ENCODE measurements around the gene GTF2H1. TPM values are rescaled to one million over a fixed set of nuclear protein-coding genes. Genes with fewer than 3 reads are reported as not detected.

Gene GTF2H1
- total and polyA plus RNA-seq, 3 donors from 2014 or later: 79.2 to 111 (median 103) TPM

DNA sequence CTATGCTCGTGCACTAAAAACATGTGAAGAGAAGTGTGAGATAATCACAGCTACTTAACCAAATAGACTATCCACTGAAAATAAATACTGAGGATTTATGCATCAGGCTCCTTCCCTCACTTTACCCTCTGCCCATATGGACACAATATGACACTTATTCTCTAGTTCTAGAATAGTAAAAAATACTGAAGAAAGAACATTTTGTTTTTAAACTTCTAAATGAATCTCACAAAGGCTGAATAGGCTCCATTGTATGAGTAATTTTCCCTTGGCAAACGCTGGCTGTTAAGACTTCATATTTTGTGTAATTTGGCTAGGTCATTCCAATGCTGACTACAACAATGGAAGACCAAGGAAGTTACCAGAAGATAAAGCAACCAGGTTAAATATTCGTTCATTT is 10.4 kb upstream of the GTF2H1 start:
- intact Hi-C loops (cut with DNase I; ENCODE audit: low total_unique reads): no loop called here
- Histone ChIP-seq H3K9me3 (no peaks in the 10 kb centered on the region), H3K27ac (peak overlapping the region; percentile 21 to 71), H3K36me3 (ENCODE audit: low read depth, missing control alignments) (no peaks in the 10 kb centered on the region), H3K4me3 (no peak overlapping the region), H3K27me3 (no peaks in the 10 kb centered on the region), H3K4me1 (peaks cover 33% of the 10 kb centered on the region)
- no peak for DNase-seq
- 54 to 55% methylated on average over 3 of the region's 3 CpGs for WGBS, 2 donors
- TF ChIP-seq, protein P1, sequence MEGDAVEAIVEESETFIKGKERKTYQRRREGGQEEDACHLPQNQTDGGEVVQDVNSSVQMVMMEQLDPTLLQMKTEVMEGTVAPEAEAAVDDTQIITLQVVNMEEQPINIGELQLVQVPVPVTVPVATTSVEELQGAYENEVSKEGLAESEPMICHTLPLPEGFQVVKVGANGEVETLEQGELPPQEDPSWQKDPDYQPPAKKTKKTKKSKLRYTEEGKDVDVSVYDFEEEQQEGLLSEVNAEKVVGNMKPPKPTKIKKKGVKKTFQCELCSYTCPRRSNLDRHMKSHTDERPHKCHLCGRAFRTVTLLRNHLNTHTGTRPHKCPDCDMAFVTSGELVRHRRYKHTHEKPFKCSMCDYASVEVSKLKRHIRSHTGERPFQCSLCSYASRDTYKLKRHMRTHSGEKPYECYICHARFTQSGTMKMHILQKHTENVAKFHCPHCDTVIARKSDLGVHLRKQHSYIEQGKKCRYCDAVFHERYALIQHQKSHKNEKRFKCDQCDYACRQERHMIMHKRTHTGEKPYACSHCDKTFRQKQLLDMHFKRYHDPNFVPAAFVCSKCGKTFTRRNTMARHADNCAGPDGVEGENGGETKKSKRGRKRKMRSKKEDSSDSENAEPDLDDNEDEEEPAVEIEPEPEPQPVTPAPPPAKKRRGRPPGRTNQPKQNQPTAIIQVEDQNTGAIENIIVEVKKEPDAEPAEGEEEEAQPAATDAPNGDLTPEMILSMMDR (IDR thresholded peaks at IDR 0.05): no peak
- TF ChIP-seq POLR2A (IDR thresholded peaks at IDR 0.05): no peak

DNA sequence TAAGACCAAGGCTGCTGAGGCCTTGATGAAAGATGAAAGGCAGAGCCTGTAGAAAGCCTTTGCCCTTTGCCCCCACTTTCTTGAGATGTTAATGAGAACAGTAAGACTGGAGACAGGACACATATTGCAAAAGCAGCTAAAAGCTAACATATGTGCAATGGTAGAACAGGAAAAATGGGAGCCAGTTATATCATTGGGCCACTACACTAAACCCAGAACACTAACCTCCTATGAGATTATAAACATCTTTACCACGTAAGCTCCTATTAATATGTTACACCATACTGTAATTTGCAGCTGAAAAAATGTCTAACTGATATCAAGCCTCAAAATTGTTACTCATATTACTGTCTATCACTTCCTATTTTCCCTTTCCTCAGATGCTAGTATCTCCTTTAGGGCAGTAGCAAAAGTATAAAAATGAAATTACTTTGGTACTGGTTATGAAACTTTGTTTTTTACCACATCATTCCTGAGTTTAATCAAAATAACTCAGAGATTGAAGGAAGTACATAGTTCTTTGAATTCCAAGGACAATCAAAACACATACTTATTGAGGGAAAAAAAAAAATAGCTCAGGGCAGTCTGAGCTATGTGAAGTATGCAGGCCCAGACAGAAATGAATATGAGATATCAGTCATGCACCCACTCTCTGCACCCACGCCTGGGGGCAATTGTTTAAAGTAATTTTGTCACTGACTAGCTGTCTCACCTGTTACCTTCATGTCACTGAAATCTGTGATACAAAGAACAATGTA is 9.5 kb upstream of the GTF2H1 start:
- peak overlapping the region; percentile 21 to 71 for H3K27ac ChIP-seq
- WGBS, 2 donors: 46 to 54% methylated on average over 2 of the region's 2 CpGs
- TF ChIP-seq, protein P1 (IDR thresholded peaks at IDR 0.05): no peak
- no peak for TF ChIP-seq POLR2A (IDR thresholded peaks at IDR 0.05)
- no peak for DNase-seq
- intact Hi-C loops (cut with DNase I; ENCODE audit: low total_unique reads): no loop called here
- no peaks in the 10 kb centered on the region for H3K9me3 ChIP-seq
- H3K27me3 ChIP-seq: no peaks in the 10 kb centered on the region
- H3K36me3 ChIP-seq (ENCODE audit: low read depth, missing control alignments): no peaks in the 10 kb centered on the region
- H3K4me3 ChIP-seq: no peak overlapping the region
- peaks cover 33% of the 10 kb centered on the region for H3K4me1 ChIP-seq

DNA sequence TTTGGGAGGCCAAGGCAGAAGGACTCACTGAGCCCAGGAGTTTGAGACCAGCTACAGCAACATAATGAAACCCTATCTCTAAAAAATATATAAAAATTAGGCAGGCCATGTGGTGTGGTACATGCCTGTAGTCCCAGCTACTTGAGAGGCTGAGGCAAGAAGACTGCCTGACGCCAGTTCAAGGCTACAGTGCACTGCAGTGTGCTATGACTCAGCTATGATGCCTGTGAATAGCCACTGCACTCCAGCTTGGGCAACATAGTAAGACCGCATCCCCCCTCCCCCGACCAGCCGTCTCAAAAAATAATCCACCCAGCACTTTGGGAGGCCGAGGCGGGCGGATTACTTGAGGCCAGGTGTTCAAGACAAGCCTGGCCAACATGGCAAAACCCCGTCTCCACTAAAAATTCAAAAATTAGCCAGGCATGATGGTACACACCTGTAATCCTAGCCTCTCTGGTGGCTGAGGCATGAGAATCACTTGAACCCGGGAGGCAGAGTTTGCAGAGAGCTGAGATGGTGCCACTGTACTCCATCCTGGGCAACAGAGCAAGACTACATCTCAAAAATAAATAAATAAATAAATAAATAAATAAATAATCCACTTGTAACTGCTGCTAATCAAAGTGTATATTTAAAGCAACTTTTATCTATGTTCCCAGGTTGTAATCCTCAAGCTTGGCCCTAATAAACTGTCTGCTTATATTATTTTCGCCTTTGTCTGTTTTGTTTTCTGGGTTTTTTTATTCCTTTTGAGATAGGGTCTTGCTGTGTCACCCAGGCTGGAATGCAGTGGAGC is 8.2 kb upstream of the GTF2H1 start:
- Histone ChIP-seq H3K4me1 (peaks cover 33% of the 10 kb centered on the region), H3K36me3 (ENCODE audit: low read depth, missing control alignments) (no peaks in the 10 kb centered on the region), H3K9me3 (no peaks in the 10 kb centered on the region), H3K27me3 (no peaks in the 10 kb centered on the region), H3K27ac (peak overlapping the region in 1 of 2 donors; percentile 67), H3K4me3 (no peak overlapping the region)
- WGBS, 2 donors: 82 to 91% methylated on average over 10 of the region's 10 CpGs
- intact Hi-C loops (cut with DNase I; ENCODE audit: low total_unique reads): no loop called here
- DNase-seq: no peak
- TF ChIP-seq POLR2A (IDR thresholded peaks at IDR 0.05): no peak
- TF ChIP-seq, protein P1 (IDR thresholded peaks at IDR 0.05): no peak

DNA sequence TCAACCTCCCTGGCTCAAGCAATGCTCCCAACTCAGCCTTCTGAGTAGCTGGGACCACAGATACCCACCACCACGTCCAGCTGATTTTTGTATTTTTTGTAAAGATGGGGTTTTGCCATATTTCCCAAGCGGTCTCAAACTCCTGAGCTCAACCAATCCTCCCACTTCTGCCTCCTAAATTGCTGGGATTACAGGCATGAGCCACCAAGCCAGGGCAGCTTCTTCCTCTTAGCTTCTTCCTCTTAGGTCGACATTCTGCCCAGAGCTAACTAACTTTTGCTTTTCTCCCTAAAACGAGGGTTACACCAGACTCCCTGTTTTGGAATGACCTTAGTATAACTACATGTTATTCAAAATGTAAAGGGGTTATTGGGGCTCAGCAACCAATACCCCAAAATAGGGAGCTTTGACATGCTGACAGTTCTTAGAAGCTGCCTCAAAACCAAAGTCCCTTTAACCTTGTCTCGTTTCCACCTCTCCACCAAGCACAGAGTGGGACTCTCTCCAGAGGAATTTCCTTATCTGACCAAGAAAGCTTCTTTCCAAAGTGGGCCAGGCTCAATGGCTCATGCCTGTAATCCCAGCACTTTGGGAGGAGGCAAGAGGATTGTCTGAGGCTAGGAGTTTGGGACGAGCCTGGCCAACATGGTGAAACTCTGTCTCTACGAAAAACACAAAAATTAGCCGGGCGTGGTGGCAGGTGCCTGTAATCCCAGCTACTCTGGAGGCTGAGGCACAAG is 7.4 kb upstream of the GTF2H1 start:
- Histone ChIP-seq H3K4me1 (peaks cover 33% of the 10 kb centered on the region), H3K27me3 (no peaks in the 10 kb centered on the region), H3K27ac (peak overlapping the region in 1 of 2 donors; percentile 16), H3K9me3 (no peaks in the 10 kb centered on the region), H3K36me3 (ENCODE audit: low read depth, missing control alignments) (no peaks in the 10 kb centered on the region), H3K4me3 (no peak overlapping the region)
- 78 to 81% methylated on average over 9 of the region's 9 CpGs for WGBS, 2 donors
- no peak for TF ChIP-seq POLR2A (IDR thresholded peaks at IDR 0.05)
- no peak for DNase-seq
- intact Hi-C loops (cut with DNase I; ENCODE audit: low total_unique reads): no loop called here

DNA sequence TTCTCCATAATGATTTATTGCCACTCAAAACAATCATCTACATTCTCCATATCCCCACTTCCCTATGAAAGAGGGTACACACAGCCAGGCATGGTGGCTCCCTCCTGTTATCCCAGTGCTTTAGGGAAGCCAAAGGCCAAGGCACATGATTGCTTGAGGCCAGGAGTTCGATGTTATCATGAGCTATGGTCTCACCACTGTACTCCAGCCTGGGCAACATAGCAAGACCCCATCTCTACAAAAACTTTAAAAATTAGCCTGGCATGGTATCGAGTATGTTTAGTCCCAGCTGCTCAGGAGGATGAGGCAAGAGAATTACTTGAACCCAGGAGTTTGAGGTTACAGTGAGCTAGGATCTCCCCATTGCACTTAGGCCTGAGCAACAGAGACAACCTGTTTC is 6.5 kb upstream of the GTF2H1 start:
- Histone ChIP-seq H3K9me3 (no peaks in the 10 kb centered on the region), H3K27ac (peak overlapping the region in 1 of 2 donors; percentile 39), H3K27me3 (no peaks in the 10 kb centered on the region), H3K4me3 (no peak overlapping the region), H3K36me3 (ENCODE audit: low read depth, missing control alignments) (no peaks in the 10 kb centered on the region), H3K4me1 (peaks cover 33% of the 10 kb centered on the region)
- intact Hi-C loops (cut with DNase I; ENCODE audit: low total_unique reads): no loop called here
- 95 to 97% methylated on average over 2 of the region's 2 CpGs for WGBS, 2 donors
- TF ChIP-seq, protein P1 (IDR thresholded peaks at IDR 0.05): no peak
- TF ChIP-seq POLR2A (IDR thresholded peaks at IDR 0.05): no peak
- no peak for DNase-seq

Measured in testis (tissue), 3 donors.